IMR-90 (cell line): ENCODE results near the gene VPS39. TPM values are rescaled to one million over a fixed set of nuclear protein-coding genes. Genes with fewer than 3 reads are reported as not detected.

Source experiments
- ATAC-seq: fragments of 200-7000 bp; cut with Tn5 transposase; 2 replicates; pipeline ENCODE4 v1.9.1; 2020; ENCODE audit warnings: low read depth, mild to moderate bottlenecking, moderate library complexity
- BruUV-seq: library from RNA; stranded (reverse); fragments of 400-500 nt; replicated peaks from 2 replicates; lab custom pipeline; 2021; lab: Mats Ljungman, UMichigan
- CTCF ChIA-PET: fragments of 300-600 bp; formaldehyde crosslinking; extraction: SDS; loops from one replicate; lab custom pipeline; 2021; ENCODE audit warnings: antibody characterized with exemption; lab: Yijun Ruan, JAX
- POLR2A ChIA-PET: fragments of 300-600 bp; sonication (Branson Sonifier 250); formaldehyde crosslinking; loops from one replicate; lab custom pipeline; 2022; ENCODE audit warnings: antibody characterized with exemption; ENCODE audit not compliant: unreplicated experiment; lab: Charles Lee
- DNase-seq: peaks from one replicate; pipeline ENCODE4 v3.0.0; 2013
- H2AFZ ChIP-seq: replicated peaks from 2 replicates; pipeline ENCODE3; 2013; ENCODE audit warnings: low read length, mild to moderate bottlenecking; ENCODE audit not compliant: poor library complexity
- H2AK5ac ChIP-seq: 2 replicates; pipeline ENCODE4 v1.6.1; 2013; ENCODE audit warnings: low read depth, low read length, inconsistent platforms
- H2AK9ac ChIP-seq: replicated peaks from 2 replicates; pipeline ENCODE3; 2013; ENCODE audit warnings: mild to moderate bottlenecking, low read depth, low read length, moderate library complexity; ENCODE audit not compliant: poor library complexity
- H2BK120ac ChIP-seq: 2 replicates; pipeline ENCODE4 v1.6.1; 2013; ENCODE audit warnings: low read depth, low read length, inconsistent platforms
- H2BK15ac ChIP-seq: 3 replicates; pipeline ENCODE4 v1.6.1; 2013; ENCODE audit warnings: low read depth, low read length, inconsistent platforms
- H2BK20ac ChIP-seq: 2 replicates; pipeline ENCODE4 v1.6.1; 2013; ENCODE audit warnings: low read depth, mild to moderate bottlenecking, inconsistent platforms, low read length, moderate library complexity
- H2BK5ac ChIP-seq: 2 replicates; pipeline ENCODE4 v1.6.1; 2013; ENCODE audit warnings: mild to moderate bottlenecking, low read depth, low read length, inconsistent platforms; ENCODE audit not compliant: poor library complexity, severe bottlenecking
- H3K14ac ChIP-seq: replicated peaks from 2 replicates; pipeline ENCODE4 v1.6.1; 2013; ENCODE audit warnings: low read depth, low read length, inconsistent platforms
- H3K18ac ChIP-seq: 2 replicates; pipeline ENCODE4 v1.6.1; 2013; ENCODE audit warnings: low read depth, low read length, control low read depth
- H3K23ac ChIP-seq: 2 replicates; pipeline ENCODE4 v1.6.1; 2013; ENCODE audit warnings: low read depth, low read length, inconsistent platforms
- H3K27ac ChIP-seq: 2 replicates; pipeline ENCODE4 v1.5.1; 2013; ENCODE audit warnings: mild to moderate bottlenecking, control low read depth, low read length; ENCODE audit not compliant: insufficient read depth
- H3K27me3 ChIP-seq: 2 replicates; pipeline ENCODE4 v1.6.1; 2013; ENCODE audit warnings: low read length; ENCODE audit not compliant: control insufficient read depth, insufficient read depth
- H3K36me3 ChIP-seq: 2 replicates; pipeline ENCODE4 v1.6.1; 2013; ENCODE audit warnings: low read length, mixed read lengths; ENCODE audit not compliant: control insufficient read depth, insufficient read depth
- H3K4ac ChIP-seq: 2 replicates; pipeline ENCODE4 v1.6.1; 2013; ENCODE audit warnings: low read depth, low read length, inconsistent platforms
- H3K4me1 ChIP-seq: 2 replicates; pipeline ENCODE4 v1.6.1; 2013; ENCODE audit warnings: low read length, mixed read lengths; ENCODE audit not compliant: control insufficient read depth, insufficient read depth
- H3K4me2 ChIP-seq: 2 replicates; pipeline ENCODE4 v1.6.1; 2013; ENCODE audit warnings: low read depth, mild to moderate bottlenecking, control low read depth, low read length, moderate library complexity
- H3K4me3 ChIP-seq: 2 replicates; pipeline ENCODE4 v1.5.1; 2013; ENCODE audit warnings: low read depth, mild to moderate bottlenecking, control low read depth, low read length, moderate library complexity; ENCODE audit not compliant: insufficient read depth
- H3K56ac ChIP-seq: 2 replicates; pipeline ENCODE4 v1.6.1; 2013; ENCODE audit warnings: low read length, inconsistent platforms; ENCODE audit not compliant: insufficient read depth; ENCODE audit errors: extremely low read depth
- H3K79me1 ChIP-seq, 2 experiments: 2 replicates each; pipeline ENCODE4 v1.6.1; 2013; ENCODE audit warnings: low read length in 2 of 2, inconsistent platforms in 1 of 2, low read depth in 1 of 2
- H3K9ac ChIP-seq: 2 replicates; pipeline ENCODE4 v1.6.1; 2013; ENCODE audit warnings: low read depth, low read length, control low read depth
- H3K9me1 ChIP-seq: 2 replicates; pipeline ENCODE4 v1.6.1; 2013; ENCODE audit warnings: low read length, inconsistent platforms; ENCODE audit not compliant: insufficient read depth
- H3K9me3 ChIP-seq: 2 replicates; pipeline ENCODE4 v1.6.1; 2013; ENCODE audit warnings: low read length; ENCODE audit not compliant: control insufficient read depth, insufficient read depth
- H4K20me1 ChIP-seq: 2 replicates; pipeline ENCODE4 v1.6.1; 2013; ENCODE audit warnings: low read length, inconsistent platforms; ENCODE audit not compliant: insufficient read depth
- H4K5ac ChIP-seq: 2 replicates; pipeline ENCODE4 v1.6.1; 2013; ENCODE audit warnings: mild to moderate bottlenecking, low read depth, low read length, control low read depth
- H4K8ac ChIP-seq, 2 experiments: 2 replicates each; pipeline ENCODE4 v1.6.1; 2013; ENCODE audit warnings: low read depth in 2 of 2, low read length in 2 of 2, control low read depth in 1 of 2, inconsistent platforms in 1 of 2
- H4K91ac ChIP-seq: 2 replicates; pipeline ENCODE4 v1.6.1; 2013; ENCODE audit warnings: low read depth, low read length, inconsistent platforms; ENCODE audit not compliant: insufficient read depth
- FOS ChIP-seq: fragments of 150-350 bp; IDR thresholded peaks from 2 replicates; pipeline ENCODE4 v1.6.1; 2016; ENCODE audit warnings: low read depth, low read length
- WGBS, 2 experiments: methylation state at CpG; one replicate each; pipeline versions ENCODE4 v1.1.5 to v1.1.7; 2013; ENCODE audit warnings: missing lambda C conversion rate in 2 of 2; ENCODE audit not compliant: insufficient read length in 1 of 2; ENCODE audit errors: extremely low coverage in 2 of 2; 5-methylcytosine and 5-hydroxymethylcytosine counted together
- dilution Hi-C: fragments of 300-500 bp; cut with HindIII; formaldehyde crosslinking; loops from one replicate; pipeline ENCODE4 v1.14.3; 2018; ENCODE audit warnings: low sequenced_read_pairs; ENCODE audit not compliant: unreplicated experiment
- in situ Hi-C: fragments of 300-500 bp; cut with MboI; formaldehyde crosslinking; loops from 3 replicates; pipeline ENCODE4 v1.14.3; 2019; ENCODE audit warnings: low sequenced_read_pairs, inconsistent platforms, mixed read lengths
- intact Hi-C: fragments of 100-400 bp; cut with micrococcal nuclease; formaldehyde crosslinking; loops from 2 replicates; pipeline ENCODE4 v1.10.0; 2022
- polyA plus RNA-seq, 3 experiments: library from polyadenylated mRNA; depleted of rRNA; stranded (reverse); fragments of >200 nt; gene quantifications; 2 replicates each; pipeline ENCODE4 v1.2.3, GENCODE V29; 2012; ENCODE audit warnings: low replicate concordance in 1 of 3
- total RNA-seq: library from RNA; depleted of rRNA; stranded (reverse); fragments of >200 nt; gene quantifications from 2 replicates; pipeline ENCODE4 v1.2.3, GENCODE V29; 2012

Gene VPS39
- total and polyA plus RNA-seq, 2 of the 4 experiments (the other 2 are of a cell fraction): 49.7 to 52.2 TPM

GRCh38 chr15:42217568-42217967 is 9.5 kb upstream of the VPS39 start:
- H3K4me2 ChIP-seq: no peak overlapping the region
- no peak overlapping the region for H3K4ac ChIP-seq
- H3K4me1 ChIP-seq: no peaks in the 10 kb centered on the region
- no peak overlapping the region for H3K18ac ChIP-seq
- H3K27me3 ChIP-seq: no peaks in the 10 kb centered on the region
- H2BK15ac ChIP-seq: no peak overlapping the region
- in situ Hi-C loops (no loop called here), intact Hi-C loops (loop anchor here (5.0 to 10.0 kb wide), 2 partner anchors 35 to 47 kb away; no protein-coding TSS in a partner anchor), dilution Hi-C loops (no loop called here)
- H2BK120ac ChIP-seq: no peak overlapping the region
- H4K91ac ChIP-seq: no peak overlapping the region
- no peak for DNase-seq
- TF ChIP-seq FOS: no peak
- H3K9ac ChIP-seq: no peak overlapping the region
- no peaks in the 10 kb centered on the region for H3K9me3 ChIP-seq
- no peak overlapping the region for H3K56ac ChIP-seq
- H2AK5ac ChIP-seq: no peak overlapping the region
- no peak overlapping the region for H2AK9ac ChIP-seq
- no peak overlapping the region for H2AFZ ChIP-seq
- H3K27ac ChIP-seq: no peak overlapping the region
- H3K79me1 ChIP-seq: peaks cover 8 to 13% of the 10 kb centered on the region in 2 experiments; a peak in 2 of 4 replicates
- H4K8ac ChIP-seq: no peak overlapping the region
- POLR2A ChIA-PET: no interaction called here
- no peak overlapping the region for H3K14ac ChIP-seq
- ATAC-seq: no peak
- no peak overlapping the region for H3K4me3 ChIP-seq
- H3K36me3 ChIP-seq: peaks cover 25% of the 10 kb centered on the region
- H3K9me1 ChIP-seq: no peaks in the 10 kb centered on the region
- no peaks in the 10 kb centered on the region for H4K20me1 ChIP-seq
- no peak overlapping the region for H3K23ac ChIP-seq
- no peak overlapping the region for H2BK20ac ChIP-seq
- no CpG with 5 or more reads among the region's 2 CpGs for WGBS, 2 experiments
- H4K5ac ChIP-seq: no peak overlapping the region
- no TSS peak for BruUV-seq
- CTCF ChIA-PET: no interaction called here
- H2BK5ac ChIP-seq: no peak overlapping the region
